Mammary microvascular endothelial cell (primary cell): ENCODE measurements around the gene DDX54. TPM values are rescaled to one million over a fixed set of nuclear protein-coding genes. Genes with fewer than 3 reads are reported as not detected.

ENCODE experiments used
- total RNA-seq: library from RNA; depleted of rRNA; stranded (reverse); fragments of >200 nt; gene quantifications from 2 replicates; pipeline ENCODE4 v1.2.3, GENCODE V29; 2015

The DDX54 gene, protein sequence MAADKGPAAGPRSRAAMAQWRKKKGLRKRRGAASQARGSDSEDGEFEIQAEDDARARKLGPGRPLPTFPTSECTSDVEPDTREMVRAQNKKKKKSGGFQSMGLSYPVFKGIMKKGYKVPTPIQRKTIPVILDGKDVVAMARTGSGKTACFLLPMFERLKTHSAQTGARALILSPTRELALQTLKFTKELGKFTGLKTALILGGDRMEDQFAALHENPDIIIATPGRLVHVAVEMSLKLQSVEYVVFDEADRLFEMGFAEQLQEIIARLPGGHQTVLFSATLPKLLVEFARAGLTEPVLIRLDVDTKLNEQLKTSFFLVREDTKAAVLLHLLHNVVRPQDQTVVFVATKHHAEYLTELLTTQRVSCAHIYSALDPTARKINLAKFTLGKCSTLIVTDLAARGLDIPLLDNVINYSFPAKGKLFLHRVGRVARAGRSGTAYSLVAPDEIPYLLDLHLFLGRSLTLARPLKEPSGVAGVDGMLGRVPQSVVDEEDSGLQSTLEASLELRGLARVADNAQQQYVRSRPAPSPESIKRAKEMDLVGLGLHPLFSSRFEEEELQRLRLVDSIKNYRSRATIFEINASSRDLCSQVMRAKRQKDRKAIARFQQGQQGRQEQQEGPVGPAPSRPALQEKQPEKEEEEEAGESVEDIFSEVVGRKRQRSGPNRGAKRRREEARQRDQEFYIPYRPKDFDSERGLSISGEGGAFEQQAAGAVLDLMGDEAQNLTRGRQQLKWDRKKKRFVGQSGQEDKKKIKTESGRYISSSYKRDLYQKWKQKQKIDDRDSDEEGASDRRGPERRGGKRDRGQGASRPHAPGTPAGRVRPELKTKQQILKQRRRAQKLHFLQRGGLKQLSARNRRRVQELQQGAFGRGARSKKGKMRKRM
- 83.5 and 87.7 TPM in 2 replicates for total RNA-seq

DNA sequence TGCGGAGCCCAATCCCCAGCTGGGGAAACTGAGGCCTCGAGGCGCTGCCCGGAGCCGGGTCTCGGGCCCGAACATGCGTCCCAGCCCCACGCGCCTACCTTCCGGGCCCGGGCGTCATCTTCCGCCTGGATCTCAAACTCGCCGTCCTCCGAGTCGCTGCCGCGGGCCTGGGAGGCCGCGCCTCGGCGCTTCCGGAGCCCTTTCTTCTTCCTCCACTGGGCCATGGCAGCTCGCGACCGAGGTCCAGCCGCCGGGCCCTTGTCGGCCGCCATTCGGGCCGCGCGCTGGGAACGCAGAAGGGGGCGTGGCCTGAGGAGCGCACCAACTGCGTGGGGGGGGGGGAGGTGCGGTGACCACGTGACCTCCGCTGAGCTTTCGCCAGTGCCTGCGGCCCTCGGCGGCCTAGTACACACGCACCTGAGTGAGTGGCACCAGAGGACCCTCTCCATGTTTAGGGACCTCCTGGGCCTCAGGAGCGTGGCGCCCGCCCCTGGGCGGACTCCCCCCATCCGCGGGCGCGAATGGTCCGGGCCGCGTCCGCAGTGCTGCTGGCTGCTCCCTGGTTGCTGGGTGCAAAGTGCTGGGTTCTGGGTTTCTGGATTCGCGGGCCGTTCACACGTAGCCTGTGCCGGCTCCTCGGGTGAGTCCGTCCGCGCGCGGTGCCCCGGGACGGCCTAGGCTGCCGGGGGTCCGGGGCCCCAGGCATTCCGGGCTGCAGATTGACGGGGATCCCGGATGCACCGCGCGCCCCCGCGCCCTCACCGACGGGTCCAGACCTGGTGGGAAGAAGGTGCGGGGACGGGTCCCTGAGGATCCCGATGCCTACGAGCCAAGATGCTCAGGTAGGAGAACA, at the start of gene DDX54, which contains the start of gene RITA1:
TSS of gene DDX54 (minus strand) at position 299 of the 853 bp plus-strand sequence. CDS start at position 272, 27 bp downstream.
TSS of gene RITA1 (plus strand) at position 542 of the 853 bp plus-strand sequence. CDS start 1,026 bp downstream, outside the sequence.

DNA sequence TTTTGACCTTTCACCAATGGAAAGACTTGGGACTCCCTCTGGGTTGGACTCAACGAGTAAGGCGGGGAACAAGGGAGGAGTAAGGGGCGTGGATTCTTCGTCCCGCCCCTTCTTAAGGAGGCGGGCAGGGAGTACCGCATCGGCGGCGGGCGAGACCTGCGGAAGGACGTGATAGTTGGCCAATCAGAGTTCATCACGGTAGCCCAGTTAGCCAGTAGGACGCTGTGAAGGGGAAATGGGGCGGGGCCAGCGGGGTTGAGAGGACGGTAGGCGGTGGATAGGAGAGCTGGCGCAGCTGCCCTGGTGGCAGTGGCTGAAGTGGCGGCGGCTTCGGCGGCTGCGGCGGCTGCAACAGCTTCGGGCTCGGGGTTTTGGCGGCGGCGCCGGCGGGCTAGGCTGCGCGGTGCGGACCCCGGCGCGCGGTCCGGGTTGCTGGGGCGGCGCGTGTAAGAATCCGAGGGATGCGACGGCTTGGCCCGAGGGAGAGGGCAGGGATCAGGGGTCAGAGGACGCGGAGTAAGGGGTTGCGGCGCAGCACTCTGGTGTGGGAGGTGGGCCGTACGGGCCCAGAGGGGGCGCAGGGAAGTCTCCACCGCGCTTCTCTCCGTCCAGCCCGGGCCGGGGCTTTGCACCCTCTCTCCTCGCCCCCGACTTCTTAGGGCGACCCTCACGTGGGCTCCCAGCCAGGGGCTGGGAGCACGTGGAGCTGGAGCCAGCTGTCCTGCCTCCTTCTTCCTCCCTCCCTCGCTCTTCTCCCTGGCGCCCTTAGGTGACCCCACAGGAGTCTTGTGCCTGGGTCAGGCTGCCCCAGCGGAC, 36.1 kb upstream of the DDX54 start, which contains the start of gene TPCN1:
TSS of gene TPCN1 (plus strand) at position 284 of the 816 bp plus-strand sequence. CDS start 5,389 bp downstream, outside the sequence.

DNA sequence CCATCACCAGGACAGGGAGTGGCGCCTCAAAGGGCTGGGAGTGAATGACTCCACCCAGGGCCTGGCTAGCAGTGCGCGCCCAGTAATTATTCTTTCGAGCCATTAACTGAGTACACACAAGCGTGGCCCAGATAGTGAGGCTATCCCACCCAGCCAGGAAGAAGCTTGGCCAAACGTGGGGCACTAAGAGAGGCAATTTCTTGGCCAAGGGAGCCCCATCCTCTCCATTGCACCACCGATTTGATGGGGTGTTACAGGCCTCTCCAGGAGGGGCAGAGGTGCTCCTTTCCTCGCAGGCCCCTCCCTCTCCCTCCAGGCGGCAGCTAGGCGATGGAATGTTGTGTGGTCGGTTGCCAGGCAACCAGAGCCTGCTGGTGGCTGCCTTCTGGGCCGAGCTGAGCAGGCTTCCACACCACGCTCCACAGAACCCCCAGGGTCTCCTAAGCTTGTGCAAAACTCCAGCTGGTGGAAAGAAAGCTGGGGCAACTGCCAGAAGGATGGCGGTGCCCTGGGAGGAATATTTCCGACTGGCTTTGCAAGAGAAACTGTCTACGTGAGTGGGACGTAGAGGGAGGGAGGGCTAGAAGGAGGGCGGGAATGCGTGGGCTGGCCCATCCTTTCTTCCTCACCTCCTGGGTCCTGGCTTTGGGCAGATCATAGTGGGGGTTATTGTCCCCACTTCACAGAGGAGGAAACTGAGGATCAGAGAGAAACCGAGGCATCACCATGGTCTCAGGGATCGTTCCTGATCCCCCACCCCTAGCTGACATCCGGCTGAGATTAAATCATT, 35.7 kb downstream of the DDX54 start, which contains the start of gene CFAP73:
TSS of gene CFAP73 (plus strand) at position 364 of the 790 bp plus-strand sequence. CDS start at position 498, 134 bp downstream.

DNA sequence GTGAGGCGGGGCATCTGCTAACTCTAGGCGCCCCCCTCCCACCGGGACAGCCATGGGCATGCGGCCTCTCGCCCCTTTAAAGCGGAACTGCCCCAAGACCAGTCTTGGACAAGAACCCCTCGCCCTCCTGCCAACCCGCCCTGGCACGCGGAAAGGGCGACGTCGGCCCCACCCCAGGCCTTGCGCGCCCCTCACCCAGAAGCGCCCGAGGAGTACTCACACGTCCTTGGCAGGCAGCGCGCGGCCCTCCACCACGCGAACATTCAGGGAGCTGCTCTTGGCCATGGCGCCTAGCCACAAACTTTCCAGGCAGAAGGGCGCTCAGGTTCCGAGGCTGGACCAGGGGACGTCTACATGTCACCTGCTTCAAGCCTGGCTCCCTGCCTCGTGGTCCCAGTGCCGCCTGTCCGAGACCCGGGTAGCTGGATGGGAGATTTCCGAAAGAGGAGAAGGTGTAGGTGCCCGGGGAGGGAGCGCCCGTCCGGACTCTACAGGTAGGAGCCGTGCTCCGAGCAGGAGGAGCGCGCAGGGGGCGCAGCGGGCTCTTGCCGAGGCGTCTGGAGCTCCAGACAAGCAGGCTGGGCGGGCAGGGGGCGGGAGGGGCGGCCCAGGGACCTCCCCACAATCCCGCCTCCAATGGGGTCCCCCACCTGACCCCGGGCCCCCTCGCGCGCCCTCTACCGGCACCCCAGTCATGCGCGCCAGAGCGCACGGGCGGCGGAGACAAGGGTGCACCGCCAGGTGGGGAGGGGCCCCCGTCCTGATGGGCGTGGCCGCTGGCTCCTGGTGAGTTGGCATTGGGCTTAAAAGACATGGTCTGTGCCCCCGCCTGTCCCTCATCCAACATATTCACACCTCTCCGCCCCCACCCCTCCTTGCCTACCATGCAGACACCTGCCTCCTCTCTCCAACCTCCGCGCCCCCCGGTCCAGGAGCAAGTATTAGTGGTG, 49.8 kb downstream of the DDX54 start, which contains the start of gene RASAL1:
TSS of gene RASAL1 (minus strand) at position 584 of the 950 bp plus-strand sequence. CDS start at position 285, 299 bp downstream.

Other genes with a start within 250 kb of the DDX54 start
- gene OAS3, start 247.0 kb downstream of the DDX54 start, total RNA-seq, result 94.5 and 102 TPM in 2 replicates
- 88.9 and 101 TPM in 2 replicates for gene OAS2, start 207.0 kb downstream of the DDX54 start, total RNA-seq
- gene DTX1, start 128.7 kb downstream of the DDX54 start, total RNA-seq, result not detected in 2 replicates
- gene RASAL1, start 49.7 kb downstream of the DDX54 start, total RNA-seq, result not detected in 2 replicates
- gene CFAP73, start 35.8 kb downstream of the DDX54 start, total RNA-seq, result not detected in 2 replicates
- 32.9 and 48.1 TPM in 2 replicates for gene RITA1, start 243 bp upstream of the DDX54 start, total RNA-seq
- gene TPCN1, start 36.0 kb upstream of the DDX54 start, total RNA-seq, result 7.3 and 14.1 TPM in 2 replicates
- gene SLC8B1, start 149.6 kb upstream of the DDX54 start, total RNA-seq, result 37.6 and 45.6 TPM in 2 replicates
- 28.2 and 35.5 TPM in 2 replicates for gene PLBD2, start 173.1 kb upstream of the DDX54 start, total RNA-seq
- not detected in 2 replicates for gene SDS, start 218.4 kb upstream of the DDX54 start, total RNA-seq
- 6.3 and 7.7 TPM in 2 replicates for gene SDSL, start 236.9 kb upstream of the DDX54 start, total RNA-seq